GM21367 (cell line): ENCODE measurements around the gene OR5B12.
"Not testable (repeated sequence)": the region's sequence is repeated elsewhere in the genome, so short reads cannot be mapped to it uniquely, and the experiment has no call there.

Source experiments
- ATAC-seq: cut with Tn5 transposase; IDR thresholded peaks from one replicate; pipeline ENCODE4 v1.9.1; 2021; ENCODE audit not compliant: unreplicated experiment

OR5B12 gene

DNA sequence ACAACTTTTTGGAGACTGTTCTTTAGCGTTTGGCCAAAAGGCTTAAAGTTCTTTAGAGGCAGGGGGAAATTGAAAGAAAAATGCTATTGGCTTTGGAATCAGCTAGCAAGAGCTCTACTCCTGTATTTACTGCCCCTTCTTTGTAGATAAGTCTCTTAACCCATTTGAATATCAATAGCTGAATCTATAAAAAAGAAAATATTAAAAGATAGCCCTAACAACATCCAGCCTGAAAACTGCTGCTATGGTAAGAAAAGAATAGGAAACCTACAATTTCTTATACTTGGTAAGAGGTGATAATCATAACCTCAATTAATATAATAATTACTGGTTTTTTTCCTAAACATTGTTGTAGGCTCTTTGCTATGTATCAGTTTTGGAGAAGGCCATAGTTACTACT is at the start of gene OR5B12:
Gene OR5B12, minus strand, starts transcription at position 101 of the 400 bp plus-strand sequence. CDS start 2,085 bp downstream, outside the sequence.
- ATAC-seq = no peak

DNA sequence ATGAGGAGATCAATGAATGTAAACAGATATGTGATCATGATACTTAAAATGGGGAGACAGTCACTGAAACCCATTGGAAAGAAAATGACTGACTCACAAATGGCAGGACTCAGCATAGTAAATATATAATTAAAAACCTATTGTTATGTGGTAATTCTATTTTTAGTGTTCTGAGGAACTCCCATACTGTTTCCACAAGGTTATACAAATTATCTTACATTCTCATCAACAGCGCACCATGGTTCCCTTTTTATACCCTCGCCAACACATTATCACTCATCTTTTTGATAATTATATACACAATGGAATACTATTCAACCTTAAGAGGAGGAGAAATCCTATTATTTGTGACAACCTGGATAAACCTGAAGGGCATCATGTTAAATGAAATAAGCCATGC is 48.8 kb upstream of the OR5B12 start:
- ATAC-seq = no peak

DNA sequence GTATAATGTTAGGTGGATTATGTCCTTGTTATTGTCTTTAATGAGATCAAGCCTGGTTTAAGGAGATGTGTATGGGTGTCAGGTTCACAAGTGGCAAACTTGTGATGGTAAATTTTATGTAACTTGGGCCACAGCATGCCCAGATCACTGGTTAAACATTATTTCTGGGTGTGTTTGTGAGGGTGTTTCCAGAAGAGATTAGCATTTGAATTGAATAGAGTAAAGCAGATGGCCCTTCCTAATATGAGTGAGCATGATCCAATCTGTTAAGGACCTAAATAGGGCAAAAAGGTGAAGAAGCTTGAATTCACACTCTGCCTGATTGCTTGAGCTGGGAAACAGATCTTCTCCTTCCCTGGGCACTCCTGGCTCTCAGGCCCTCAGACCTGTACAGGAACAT is 45.1 kb upstream of the OR5B12 start:
- ATAC-seq = no peak

DNA sequence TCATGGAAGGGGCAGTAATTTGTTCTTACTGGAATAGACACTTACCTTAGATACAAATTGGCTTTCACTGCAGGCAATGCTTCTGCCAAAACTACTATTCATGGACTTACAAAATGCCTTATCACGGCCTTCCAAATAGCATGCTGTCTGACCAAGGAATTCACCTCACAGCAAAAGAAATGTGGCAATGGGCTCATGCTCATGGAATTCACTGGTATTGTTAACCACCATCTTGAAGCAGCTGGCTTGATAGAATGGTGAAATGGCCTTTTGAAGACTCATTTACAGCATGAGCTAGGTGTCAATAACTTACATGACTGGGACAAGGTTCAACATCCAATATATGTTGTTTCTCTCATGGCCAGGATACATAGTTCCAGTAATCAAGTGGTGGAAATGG is 43.9 kb upstream of the OR5B12 start:
- ATAC-seq = no peak

DNA sequence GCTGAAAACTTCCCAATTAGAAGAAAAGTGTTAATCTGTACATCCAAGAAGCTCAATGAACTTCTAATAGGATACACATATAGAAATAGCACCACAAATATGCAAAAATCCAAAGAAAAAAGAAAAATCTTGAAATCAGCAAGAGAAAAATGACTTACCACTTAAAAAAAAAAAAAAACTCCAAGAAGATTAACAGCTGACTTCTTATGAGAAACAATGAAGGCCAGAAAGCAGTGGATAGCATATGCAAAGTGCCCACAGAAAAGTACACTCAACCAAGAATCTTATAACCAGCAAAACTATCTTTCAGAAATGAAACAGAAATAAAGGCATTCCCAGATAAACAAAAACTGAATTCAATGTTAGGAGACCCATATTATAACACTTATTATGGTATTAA is 29.9 kb upstream of the OR5B12 start:
- ATAC-seq = no peak

DNA sequence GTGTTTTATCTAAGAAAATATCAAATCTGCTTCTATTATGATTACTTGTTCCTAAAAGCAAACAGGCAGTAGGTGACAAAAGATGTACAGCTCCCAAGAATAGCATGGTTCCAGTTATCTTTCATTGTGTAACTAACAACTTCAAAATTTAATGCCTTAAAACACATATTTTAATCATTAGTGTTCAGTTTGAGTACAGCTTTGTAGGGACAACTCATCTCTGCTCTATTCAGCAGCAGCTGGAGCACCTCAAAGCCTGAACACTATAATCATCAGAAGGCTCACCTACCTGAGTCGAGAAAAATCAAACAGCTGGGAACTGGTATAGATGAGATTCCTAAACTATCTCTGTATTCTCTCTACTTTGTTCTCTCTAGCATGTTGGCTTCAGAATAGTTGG is 24.3 kb upstream of the OR5B12 start:
- no peak for ATAC-seq

DNA sequence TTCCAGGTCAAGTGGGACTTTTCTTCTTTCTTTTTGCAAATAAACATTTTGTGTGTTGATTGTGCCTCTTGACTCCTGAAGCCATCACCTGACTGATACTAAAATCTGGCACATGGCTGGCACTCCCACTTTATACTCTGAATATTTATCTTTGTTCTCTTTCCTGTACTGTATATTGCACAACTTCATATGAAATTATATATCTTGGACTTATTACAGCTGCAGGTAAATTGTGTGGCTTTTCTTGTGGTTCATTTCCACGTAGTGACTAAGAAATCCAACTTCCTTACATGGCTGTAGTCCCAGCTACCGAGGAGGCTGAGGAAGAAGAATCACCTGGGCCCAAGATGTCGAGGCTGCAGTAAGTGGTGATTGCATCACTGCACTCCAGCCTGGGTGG is 23.7 kb upstream of the OR5B12 start:
- no peak for ATAC-seq

DNA sequence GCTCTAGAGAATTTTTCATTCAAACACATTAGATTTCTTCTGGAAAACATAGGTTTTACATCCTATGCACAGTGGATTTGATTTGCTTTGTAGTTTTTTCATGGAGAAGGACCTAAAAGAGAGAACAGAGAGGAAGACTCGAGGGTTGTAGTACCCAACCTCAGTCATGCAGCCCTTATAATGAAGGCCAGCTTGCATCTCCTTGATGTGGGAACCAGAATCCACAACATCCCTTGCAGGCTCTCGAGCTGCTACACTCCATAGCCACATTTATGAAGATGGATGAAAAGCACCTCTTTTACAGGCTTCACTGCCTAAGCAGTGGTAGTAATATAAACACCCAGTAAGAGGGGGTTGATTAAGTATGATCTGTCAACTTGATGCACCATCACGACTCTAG is 9.5 kb upstream of the OR5B12 start:
- ATAC-seq = no peak

DNA sequence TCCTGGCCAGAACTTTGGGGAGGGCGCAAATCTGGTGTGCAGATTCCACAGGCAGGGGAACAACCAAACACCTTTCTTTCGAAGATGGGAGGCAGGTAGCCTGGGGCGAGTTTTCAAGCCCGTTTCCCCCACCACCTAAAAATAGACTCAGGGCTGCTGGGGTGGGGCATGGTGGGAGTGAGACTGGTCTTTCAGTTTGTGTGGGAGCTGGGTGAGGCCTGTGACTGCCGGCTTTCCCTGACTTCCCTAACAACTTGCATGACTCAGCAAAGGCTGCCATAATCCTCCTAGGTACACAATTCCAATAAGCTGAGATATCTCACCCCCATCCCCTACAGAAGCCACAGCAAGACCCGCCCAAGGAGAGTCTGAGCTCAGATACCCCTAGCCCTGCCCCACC is 4.3 kb upstream of the OR5B12 start:
- no peak for ATAC-seq

DNA sequence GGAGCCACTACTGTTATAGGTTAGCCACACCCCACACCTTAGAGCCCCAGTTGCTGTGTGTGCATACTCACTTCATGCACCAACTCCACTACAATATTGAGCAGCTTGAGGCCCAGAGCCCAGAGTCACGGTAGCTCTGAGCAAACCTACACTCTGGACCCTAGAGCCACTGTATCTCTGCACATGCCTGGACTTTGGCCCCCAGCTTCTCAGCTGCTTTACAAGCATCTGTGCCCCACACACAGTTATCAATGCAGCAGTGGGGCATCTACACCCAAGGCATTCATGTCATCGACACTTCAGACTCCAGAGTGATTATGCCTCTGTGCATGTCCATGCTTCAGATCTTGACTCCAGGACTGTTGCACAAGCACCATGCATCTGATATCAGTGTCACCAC is 2.3 kb upstream of the OR5B12 start:
- no peak for ATAC-seq

DNA sequence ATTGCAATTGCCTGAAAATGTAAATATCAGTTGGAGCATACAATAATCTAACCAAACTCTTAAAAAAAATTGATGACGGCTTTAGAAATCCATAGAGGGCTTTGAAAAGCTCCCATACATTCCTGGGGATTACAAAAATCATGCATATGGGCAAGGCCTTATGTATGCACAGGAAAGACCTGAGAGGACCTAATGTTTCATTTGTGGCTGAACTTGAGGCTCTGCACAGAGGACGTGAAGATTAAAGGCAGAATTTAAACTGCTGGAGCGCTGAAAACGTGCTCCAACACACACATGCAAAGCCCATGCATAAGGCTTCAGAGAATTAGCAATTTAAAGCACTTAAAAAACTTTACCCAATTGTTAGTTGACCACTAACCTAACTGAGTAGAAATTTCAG is 3.5 kb downstream of the OR5B12 start:
- no peak for ATAC-seq

DNA sequence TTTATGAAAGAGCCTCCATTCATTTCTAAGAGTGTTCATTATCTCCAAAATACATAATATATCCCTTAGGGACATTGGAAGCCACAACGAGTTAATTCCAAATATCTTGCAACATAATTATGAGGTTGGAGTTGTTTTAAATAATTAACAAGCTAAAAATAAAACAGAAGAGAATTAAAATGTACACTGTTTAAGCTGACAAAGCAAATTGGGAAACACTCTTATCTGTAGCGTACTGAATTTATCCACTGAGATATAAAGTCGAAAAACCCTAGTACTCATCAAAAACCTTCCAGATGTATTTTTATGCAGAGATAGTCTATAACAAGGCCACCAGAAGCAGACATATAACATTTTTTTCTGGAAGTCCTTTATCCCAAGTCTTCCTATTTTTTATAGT is 7.8 kb downstream of the OR5B12 start:
- ATAC-seq = no peak

DNA sequence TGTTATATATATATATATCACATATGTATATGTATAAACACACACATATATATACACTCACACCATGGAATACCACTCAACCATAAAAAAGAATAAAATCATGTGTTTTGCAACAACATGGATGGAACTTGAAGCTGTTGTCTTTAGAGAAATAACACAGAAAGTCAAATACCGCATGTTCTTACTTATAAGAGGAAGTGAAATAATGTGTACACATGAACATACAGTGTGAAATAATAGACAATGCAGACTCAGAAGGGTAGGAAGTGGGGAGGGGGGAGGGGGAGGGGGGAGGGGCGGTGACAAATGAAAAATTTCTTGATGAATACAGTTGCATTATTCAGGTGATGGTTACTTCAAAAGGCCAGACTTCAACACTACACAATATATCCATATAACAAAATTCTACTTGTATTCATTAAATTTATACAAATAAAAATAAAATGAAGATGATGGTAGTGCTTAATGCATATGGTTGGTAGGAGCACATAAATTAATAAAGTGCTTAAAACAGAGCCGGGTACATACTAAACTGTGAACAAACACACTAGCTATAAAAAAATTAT is 8.3 kb downstream of the OR5B12 start:
- peak; percentile 91 for ATAC-seq

DNA sequence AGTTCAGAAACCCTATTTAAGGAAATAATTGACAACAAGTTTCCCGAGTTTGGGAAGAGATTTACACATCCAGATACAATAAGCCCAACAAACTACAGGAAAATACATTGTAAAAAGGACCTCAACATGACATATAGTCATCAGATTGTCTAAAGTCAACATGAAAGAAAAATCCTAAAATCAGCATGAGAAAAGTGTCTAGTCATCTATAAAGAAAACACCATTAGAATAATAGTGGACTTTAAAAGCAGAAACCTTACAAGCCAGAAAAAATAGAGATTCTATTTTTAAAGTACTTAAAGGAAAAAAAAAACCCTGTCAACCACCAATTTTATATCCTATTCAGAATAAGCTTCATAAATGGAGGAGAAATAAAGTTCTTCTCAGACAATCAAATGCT is 12.8 kb downstream of the OR5B12 start:
- no peak for ATAC-seq

DNA sequence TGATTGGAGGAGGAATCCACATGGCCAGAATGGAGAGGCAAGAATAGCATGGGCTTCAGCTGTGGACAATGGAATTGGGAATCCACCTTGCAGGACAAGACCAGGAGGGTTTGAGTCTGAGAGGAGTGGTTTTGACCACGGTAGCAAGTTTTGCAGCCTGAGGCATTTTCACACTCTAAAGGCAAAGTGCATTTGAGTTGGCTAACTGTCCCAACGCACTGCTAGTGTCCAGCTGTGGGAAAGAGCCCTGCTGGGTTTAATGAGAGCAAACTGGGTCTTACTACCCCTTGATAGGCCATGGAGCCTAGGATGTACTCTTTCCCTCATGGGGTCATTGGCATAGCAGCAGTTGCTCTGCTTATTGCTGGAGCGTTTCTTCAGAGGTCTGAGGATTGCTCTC is 14.0 kb downstream of the OR5B12 start, which contains the start of gene OR5B2:
Gene OR5B2, minus strand, starts transcription at position 101 of the 400 bp plus-strand sequence. CDS start 4,860 bp downstream, outside the sequence.
- ATAC-seq = no peak

DNA sequence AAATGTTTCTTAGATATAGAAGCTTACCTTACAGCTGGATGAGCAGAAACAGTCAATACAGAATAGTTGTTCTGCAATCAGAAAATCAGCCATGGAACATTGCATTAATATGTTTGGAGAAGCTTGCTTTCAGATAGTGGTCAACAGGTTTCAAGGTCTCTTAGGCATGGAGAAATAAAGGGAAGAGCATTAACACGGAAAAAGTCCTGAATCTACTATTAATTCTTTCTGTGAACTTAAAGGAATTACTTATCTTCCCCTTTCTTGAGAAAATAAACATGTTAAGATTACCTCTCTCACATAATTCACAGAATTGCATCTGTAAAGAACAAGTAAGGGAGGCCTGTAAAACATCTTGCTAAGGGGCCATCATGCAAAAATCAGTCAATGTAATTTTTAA is 35.3 kb downstream of the OR5B12 start, which contains the start of gene OR5B3:
Gene OR5B3, minus strand, starts transcription at position 101 of the 400 bp plus-strand sequence. CDS start 3,465 bp downstream, outside the sequence.
- ATAC-seq = no peak

DNA sequence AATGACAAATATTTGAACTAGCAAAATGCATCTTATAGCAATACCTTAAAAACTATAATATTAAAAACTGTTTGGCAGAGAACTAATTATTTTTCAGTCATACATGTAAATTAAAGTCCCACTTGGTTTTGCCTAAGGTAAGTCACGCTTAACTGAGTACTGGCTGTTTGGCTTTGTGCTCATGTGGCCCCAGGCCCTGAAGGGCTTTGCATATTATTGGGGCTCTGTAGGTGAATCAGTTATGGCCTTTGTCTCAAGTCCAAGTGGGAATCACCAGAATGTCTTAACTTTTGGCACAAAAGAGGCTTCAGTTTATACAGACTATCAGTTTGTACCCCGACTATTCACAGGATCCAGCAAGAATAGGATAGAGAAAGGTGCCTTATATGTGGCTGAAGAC is 42.4 kb downstream of the OR5B12 start:
- ATAC-seq = not testable (repeated sequence)

DNA sequence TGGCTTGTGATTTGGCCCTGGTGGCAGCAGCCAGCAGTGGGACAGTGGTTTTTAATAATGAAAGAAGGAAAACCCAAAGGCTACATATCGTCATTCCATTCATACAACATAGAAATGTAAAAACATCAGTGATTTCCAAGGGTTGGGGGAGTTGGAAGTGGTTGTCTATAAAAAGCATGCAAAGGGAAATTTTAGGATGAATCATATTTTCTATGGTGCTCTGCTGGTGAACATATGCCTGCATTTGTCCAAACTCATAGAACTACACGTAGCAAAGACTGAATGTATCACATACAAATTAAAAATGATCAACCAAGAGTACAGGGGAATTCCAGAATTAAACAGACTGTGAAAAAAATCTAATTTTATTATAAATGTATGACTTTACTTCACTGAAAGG is 46.5 kb downstream of the OR5B12 start:
- no peak for ATAC-seq

DNA sequence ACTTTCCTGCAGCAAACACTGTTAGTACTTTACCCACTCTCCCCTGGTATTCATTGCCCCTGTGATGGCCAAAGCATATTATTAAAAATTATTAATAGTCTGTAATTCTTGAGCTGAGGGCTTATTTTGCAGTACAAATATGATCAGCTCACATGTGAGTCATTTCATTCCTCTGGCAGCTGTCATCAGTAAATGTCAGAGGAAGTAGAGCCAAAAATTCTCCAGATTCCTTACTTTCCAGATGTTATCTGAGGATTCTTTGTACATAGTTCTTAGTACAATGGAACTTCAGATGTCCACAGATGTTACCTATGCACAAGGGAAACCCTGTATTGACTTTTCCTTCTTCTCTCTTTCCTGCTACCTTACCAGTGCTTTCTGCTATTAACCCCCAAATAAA is 47.8 kb downstream of the OR5B12 start:
- no peak for ATAC-seq

DNA sequence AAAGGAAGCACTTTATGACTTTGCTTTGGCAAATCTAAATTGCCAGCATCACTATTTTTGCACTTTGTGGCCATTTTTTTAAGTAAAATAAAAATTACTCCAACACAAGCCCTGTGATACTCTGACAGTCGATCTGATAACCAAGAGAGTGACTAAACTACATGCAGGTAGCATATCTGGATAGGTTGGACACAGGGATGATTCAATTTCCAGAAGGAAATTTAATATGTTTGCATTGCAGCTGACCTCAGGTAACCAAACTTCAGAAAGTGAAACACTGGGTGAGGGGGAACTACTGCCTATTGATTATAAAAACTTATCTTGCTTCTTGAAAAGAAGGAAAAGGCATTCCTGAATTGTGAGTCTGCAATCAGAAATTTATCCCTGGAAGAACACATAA is 49.3 kb downstream of the OR5B12 start:
- ATAC-seq = no peak

DNA sequence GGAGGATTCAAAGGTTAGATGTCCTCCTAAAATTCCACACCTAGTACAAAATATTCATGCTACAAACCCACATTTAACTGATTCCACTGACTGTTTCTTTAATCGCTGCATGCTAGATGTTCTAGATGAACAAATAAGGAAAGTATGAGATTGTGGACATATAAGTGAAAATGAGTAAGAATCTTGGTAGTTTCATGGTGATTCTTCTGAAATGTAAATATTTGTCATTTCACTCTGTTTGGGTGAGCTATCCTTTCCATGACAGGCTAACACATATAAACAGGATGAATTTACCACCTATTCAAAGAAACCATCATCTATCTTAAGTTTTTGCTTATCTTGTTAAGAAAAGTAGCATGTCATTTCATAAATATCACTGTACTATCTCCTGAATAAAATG is 50.2 kb downstream of the OR5B12 start:
- no peak for ATAC-seq

DNA sequence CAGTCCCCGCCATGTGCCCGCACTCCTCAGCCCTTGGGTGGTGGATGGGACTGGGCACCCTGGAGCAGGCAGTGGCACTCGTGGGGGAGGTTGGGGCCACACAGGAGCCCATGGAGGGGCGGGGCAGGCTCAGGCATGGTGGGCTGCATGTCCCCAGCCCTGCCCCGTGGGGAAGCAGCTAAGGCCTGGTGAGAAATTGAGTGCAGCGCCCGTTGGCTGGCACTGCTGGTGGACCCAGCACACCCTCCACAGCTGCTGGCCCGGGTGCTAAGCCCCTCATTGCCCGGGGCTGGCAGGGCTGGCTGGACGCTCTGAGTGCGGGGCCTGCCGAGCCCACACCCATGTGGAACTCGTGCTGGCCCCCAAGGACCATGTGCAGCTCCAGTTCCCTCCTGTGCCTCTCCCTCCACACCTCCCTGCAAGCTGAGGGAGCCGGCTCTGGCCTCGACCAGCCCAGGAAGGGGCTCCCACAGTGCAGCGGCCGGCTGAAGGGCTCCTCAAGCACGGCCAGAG is 51.4 kb downstream of the OR5B12 start:
- ATAC-seq = no peak
